Measurements from ENCODE around the gene LPP.

- TF ChIP-seq CTCF (IDR thresholded peaks at IDR 0.05): no peak
- TF ChIP-seq EZH2 (IDR thresholded peaks at IDR 0.05; ENCODE audit: borderline replicate concordance, insufficient read depth, low read depth, low read length, poor library complexity, severe bottlenecking): no peak
Measured at GRCh38 chr3:188192034-188192433, 38.1 kb downstream of the LPP start.
